H9 (cell line): ENCODE data around the gene PLXND1. TPM values are rescaled to one million over a fixed set of nuclear protein-coding genes. Genes with fewer than 3 reads are reported as not detected.

Experiments
- DNase-seq: peaks from one replicate; pipeline ENCODE4 v3.0.0-alpha.2; 2017
- H2AFZ ChIP-seq: one replicate; pipeline ENCODE4 v1.6.1; 2013; ENCODE audit warnings: mild to moderate bottlenecking, low read length, control low read depth, moderate library complexity
- H2AK5ac ChIP-seq: 2 replicates; pipeline ENCODE4 v1.6.1; 2013; ENCODE audit warnings: low read length, control low read depth, mixed read lengths; ENCODE audit not compliant: insufficient read length
- H2BK120ac ChIP-seq: one replicate; pipeline ENCODE4 v1.6.1; 2013; ENCODE audit warnings: low read depth, mild to moderate bottlenecking, low read length, control low read depth, inconsistent platforms; ENCODE audit not compliant: poor library complexity, severe bottlenecking
- H2BK12ac ChIP-seq: 2 replicates; pipeline ENCODE4 v1.6.1; 2013; ENCODE audit warnings: low read length, control low read depth, mixed read lengths, low read depth; ENCODE audit not compliant: insufficient read length
- H2BK15ac ChIP-seq: 2 replicates; pipeline ENCODE4 v1.6.1; 2013; ENCODE audit warnings: low read depth, low read length, control low read depth
- H2BK20ac ChIP-seq: one replicate; pipeline ENCODE4 v1.6.1; 2013; ENCODE audit warnings: low read depth, mild to moderate bottlenecking, low read length, control low read depth, inconsistent platforms; ENCODE audit not compliant: poor library complexity, severe bottlenecking
- H2BK5ac ChIP-seq: 2 replicates; pipeline ENCODE4 v1.6.1; 2013; ENCODE audit warnings: low read length, control low read depth, mixed read lengths; ENCODE audit not compliant: insufficient read length
- H3K14ac ChIP-seq: 2 replicates; pipeline ENCODE4 v1.6.1; 2013; ENCODE audit warnings: low read length, control low read depth; ENCODE audit not compliant: insufficient read depth
- H3K18ac ChIP-seq: 2 replicates; pipeline ENCODE4 v1.6.1; 2013; ENCODE audit warnings: low read depth, mild to moderate bottlenecking, mixed read lengths, low read length, control low read depth; ENCODE audit not compliant: insufficient read length
- H3K23ac ChIP-seq: 2 replicates; pipeline ENCODE4 v1.6.1; 2013; ENCODE audit warnings: low read length, control low read depth, mixed read lengths, low read depth; ENCODE audit not compliant: insufficient read length
- H3K23me2 ChIP-seq: 2 replicates; pipeline ENCODE4 v1.6.1; 2013; ENCODE audit warnings: low read depth, mild to moderate bottlenecking, mixed read lengths, low read length, control low read depth; ENCODE audit not compliant: insufficient read length, poor library complexity, severe bottlenecking
- H3K27ac ChIP-seq: 2 replicates; pipeline ENCODE4 v1.5.1; 2013; ENCODE audit warnings: low read length, control low read depth, mixed read lengths, low read depth; ENCODE audit not compliant: insufficient read length
- H3K27me3 ChIP-seq: 2 replicates; pipeline ENCODE4 v1.6.1; 2013; ENCODE audit warnings: low read length, control low read depth, inconsistent platforms; ENCODE audit not compliant: insufficient read depth
- H3K4ac ChIP-seq: 2 replicates; pipeline ENCODE4 v1.6.1; 2013; ENCODE audit warnings: low read depth, mild to moderate bottlenecking, control low read depth, inconsistent platforms, low read length, moderate library complexity
- H3K4me1 ChIP-seq: 2 replicates; pipeline ENCODE4 v1.6.1; 2013; ENCODE audit warnings: low read length, control low read depth, inconsistent platforms; ENCODE audit not compliant: insufficient read depth
- H3K4me2 ChIP-seq: 2 replicates; pipeline ENCODE4 v1.6.1; 2013; ENCODE audit warnings: low read length, control low read depth, mixed read lengths; ENCODE audit not compliant: insufficient read length, insufficient read depth
- H3K56ac ChIP-seq: 2 replicates; pipeline ENCODE4 v1.6.1; 2013; ENCODE audit warnings: low read depth, mild to moderate bottlenecking, mixed read lengths, low read length, control low read depth; ENCODE audit not compliant: insufficient read length
- H3K79me1 ChIP-seq: 2 replicates; pipeline ENCODE4 v1.6.1; 2013; ENCODE audit warnings: low read depth, mild to moderate bottlenecking, moderate library complexity, low read length, control low read depth, inconsistent platforms; ENCODE audit not compliant: insufficient read depth, poor library complexity, severe bottlenecking
- H3K79me2 ChIP-seq: 2 replicates; pipeline ENCODE4 v1.6.1; 2013; ENCODE audit warnings: low read length, control low read depth, inconsistent platforms; ENCODE audit not compliant: insufficient read depth
- H3K9ac ChIP-seq: 2 replicates; pipeline ENCODE4 v1.6.1; 2013; ENCODE audit warnings: low read length, control low read depth, mixed read lengths; ENCODE audit not compliant: insufficient read length; ENCODE audit errors: extremely low read depth
- H3K9me3 ChIP-seq: one replicate; pipeline ENCODE4 v1.6.1; 2013; ENCODE audit warnings: low read depth, low read length, inconsistent platforms; ENCODE audit not compliant: control insufficient read depth
- H3T11ph ChIP-seq: one replicate; pipeline ENCODE4 v1.6.1; 2013; ENCODE audit warnings: mild to moderate bottlenecking, low read length, control low read depth, inconsistent platforms
- H4K20me1 ChIP-seq: one replicate; pipeline ENCODE4 v1.6.1; 2013; ENCODE audit not compliant: control insufficient read depth, insufficient read length, insufficient read depth
- H4K5ac ChIP-seq: 2 replicates; pipeline ENCODE4 v1.6.1; 2013; ENCODE audit warnings: low read depth, mild to moderate bottlenecking, mixed read lengths, low read length, control low read depth; ENCODE audit not compliant: insufficient read length
- H4K8ac ChIP-seq: replicated peaks from 2 replicates; pipeline ENCODE4 v1.6.1; 2013; ENCODE audit warnings: low read length, control low read depth, mixed read lengths, low read depth; ENCODE audit not compliant: insufficient read length
- H4K91ac ChIP-seq: 2 replicates; pipeline ENCODE4 v1.6.1; 2013; ENCODE audit warnings: low read depth, mild to moderate bottlenecking, moderate library complexity, mixed read lengths, low read length, control low read depth; ENCODE audit not compliant: insufficient read length
- H3K27ac Mint-ChIP-seq, 3 experiments: 2 replicates in 2 of 3; 3 replicates in 1 of 3; pipeline ENCODE4 v1.8.0; 2020 to 2021; ENCODE audit warnings: mixed read lengths in 3 of 3, mild to moderate bottlenecking in 1 of 3, moderate library complexity in 1 of 3
- H3K27me3 Mint-ChIP-seq: 2 replicates; pipeline ENCODE4 v1.8.0; 2021; ENCODE audit warnings: low read depth, mild to moderate bottlenecking, moderate library complexity, mixed read lengths
- H3K36me3 Mint-ChIP-seq, 3 experiments: 2 replicates in 2 of 3; 3 replicates in 1 of 3; pipeline ENCODE4 v1.8.0; 2020 to 2021; ENCODE audit warnings: low read depth in 3 of 3, mixed read lengths in 3 of 3; ENCODE audit not compliant: insufficient read depth in 1 of 3
- H3K4me1 Mint-ChIP-seq, 2 experiments: 2 replicates each; pipeline ENCODE4 v1.8.0; 2020; ENCODE audit warnings: mixed read lengths in 2 of 2
- H3K4me3 Mint-ChIP-seq, 2 experiments: 2 replicates in 1 of 2; 3 replicates in 1 of 2; pipeline ENCODE4 v1.8.0; 2020 to 2021; ENCODE audit warnings: mild to moderate bottlenecking in 2 of 2, mixed read lengths in 2 of 2, moderate library complexity in 1 of 2
- H3K9me3 Mint-ChIP-seq, 2 experiments: 2 replicates in 1 of 2; 3 replicates in 1 of 2; pipeline ENCODE4 v1.8.0; 2020; ENCODE audit warnings: mild to moderate bottlenecking in 2 of 2, mixed read lengths in 2 of 2, moderate library complexity in 1 of 2
- CTCF ChIP-seq: fragments of 200-600 bp; sonication (generic); conservative IDR thresholded peaks from 3 replicates; pipeline ENCODE4 v1.8.0; 2021; ENCODE audit warnings: antibody characterized with exemption, mild to moderate bottlenecking
- WGBS: extraction: QIAGEN DNeasy Blood & Tissue Kit; methylation state at CpG from one replicate; pipeline ENCODE4 v1.1.7; 2013; ENCODE audit warnings: missing lambda C conversion rate, low lambda C conversion rate, mixed read lengths; ENCODE audit not compliant: insufficient read length; ENCODE audit errors: extremely low coverage; 5-methylcytosine and 5-hydroxymethylcytosine counted together
- total RNA-seq: library from RNA; stranded (reverse); gene quantifications from 2 replicates; pipeline ENCODE4 v1.2.1, GENCODE V29; 2021

Gene PLXND1
- total RNA-seq, 1 experiment from 2014 or later = 50.9 TPM

- no peak overlapping the region for H3K18ac ChIP-seq
- no peak overlapping the region for H2BK120ac ChIP-seq
- H2AFZ ChIP-seq = no peak overlapping the region
- peak overlapping the region in 2 of 3 experiments; percentile 44 to 46; a peak in 2 of 7 replicates for H3K27ac Mint-ChIP-seq
- no peak overlapping the region for H3K23ac ChIP-seq
- no peak overlapping the region for H2BK20ac ChIP-seq
- H3K4me1 Mint-ChIP-seq = peaks cover 15 to 16% of the 10 kb centered on the region in 2 experiments
- no peak overlapping the region for H3T11ph ChIP-seq
- no peak for DNase-seq
- H3K9me3 ChIP-seq = no peaks in the 10 kb centered on the region
- no peak overlapping the region for H3K56ac ChIP-seq
- H2BK12ac ChIP-seq = no peak overlapping the region
- H3K27me3 Mint-ChIP-seq = no peaks in the 10 kb centered on the region; the same call in 1 of the 2 replicates
- H4K20me1 ChIP-seq = no peaks in the 10 kb centered on the region
- H2AK5ac ChIP-seq = no peak overlapping the region
- no peaks in the 10 kb centered on the region for H3K9me3 Mint-ChIP-seq
- no peak overlapping the region for H4K5ac ChIP-seq
- H4K91ac ChIP-seq = no peak overlapping the region
- no peak overlapping the region for H3K9ac ChIP-seq
- no peak overlapping the region for H3K4ac ChIP-seq
- H2BK5ac ChIP-seq = no peak overlapping the region
- H3K4me2 ChIP-seq = no peak overlapping the region
- no peaks in the 10 kb centered on the region for H3K4me1 ChIP-seq
- no peaks in the 10 kb centered on the region for H3K79me2 ChIP-seq
- no peaks in the 10 kb centered on the region; a peak in 2 of 7 replicates for H3K36me3 Mint-ChIP-seq
- no peaks in the 10 kb centered on the region for H3K79me1 ChIP-seq
- H3K23me2 ChIP-seq = no peaks in the 10 kb centered on the region
- H3K14ac ChIP-seq = no peak overlapping the region; the same call in 1 of the 2 replicates
- no peaks in the 10 kb centered on the region for H3K27me3 ChIP-seq
- no CpG with 5 or more reads among the region's 8 CpGs for WGBS
- TF ChIP-seq CTCF = no peak
- no peak overlapping the region for H2BK15ac ChIP-seq
- no peak overlapping the region for H4K8ac ChIP-seq
- H3K4me3 Mint-ChIP-seq = no peak overlapping the region
- H3K27ac ChIP-seq = no peak overlapping the region
Observed at GRCh38 chr3:129615751-129616281, 9.3 kb upstream of the PLXND1 start.
